GM21360 (cell line): ENCODE results near the gene EEA1.

Experiments used
- ATAC-seq: cut with Tn5 transposase; IDR thresholded peaks from one replicate; pipeline ENCODE4 v1.9.1; 2021; ENCODE audit warnings: mild to moderate bottlenecking, moderate library complexity; ENCODE audit not compliant: unreplicated experiment

The EEA1 gene

GRCh38 chr12:92897844-92898243 lies 31.3 kb downstream of the EEA1 start:
- no peak for ATAC-seq

GRCh38 chr12:92890601-92891106 lies 38.4 kb downstream of the EEA1 start:
- ATAC-seq = no peak

GRCh38 chr12:92886131-92886530 lies 43.0 kb downstream of the EEA1 start:
- ATAC-seq = no peak

- ATAC-seq = no peak
These were observed 49.3 kb downstream of the EEA1 start for GRCh38 chr12:92879698-92880322.

GRCh38 chr12:92877904-92878303 lies 51.2 kb downstream of the EEA1 start:
- ATAC-seq = no peak

DNA sequence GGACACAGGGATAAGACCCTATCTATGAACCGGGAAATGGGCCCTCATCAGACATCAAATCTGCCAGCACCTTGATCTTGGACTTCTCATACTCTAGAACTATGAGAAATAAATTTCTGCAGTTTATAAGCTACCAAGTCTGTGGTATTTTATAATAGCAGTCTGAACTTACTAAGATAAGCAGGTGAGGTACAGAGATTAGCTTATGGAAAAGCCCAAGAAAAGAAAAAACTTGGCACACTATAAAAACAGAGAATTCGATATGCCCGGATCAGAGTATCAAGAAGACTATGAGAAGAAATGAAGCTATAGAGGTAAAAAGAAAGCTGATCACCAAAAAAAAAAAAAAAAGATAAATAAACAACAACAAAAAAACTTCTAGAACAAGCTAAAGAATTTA lies 52.6 kb downstream of the EEA1 start:
- no peak for ATAC-seq

GRCh38 chr12:92871116-92871515 lies 58.0 kb downstream of the EEA1 start:
- no peak for ATAC-seq

DNA sequence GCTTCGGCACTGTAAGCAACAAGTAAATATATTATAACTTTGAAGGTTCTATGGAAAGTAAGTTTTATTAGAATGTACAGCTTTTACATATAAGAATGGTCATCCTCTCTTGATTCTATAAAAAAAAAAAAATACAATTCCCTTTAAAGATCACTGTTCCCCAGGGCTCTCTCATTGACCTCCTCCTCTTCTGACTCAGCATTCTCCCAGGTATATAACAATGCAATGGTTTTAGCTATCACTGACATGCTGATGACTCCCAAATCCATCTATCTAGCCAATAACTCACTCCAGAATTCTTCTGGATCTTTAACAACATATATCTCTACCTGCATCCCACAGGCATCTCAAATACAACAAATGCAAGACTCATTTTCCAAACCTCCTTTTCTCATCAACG lies 62.7 kb downstream of the EEA1 start:
- ATAC-seq = no peak

DNA sequence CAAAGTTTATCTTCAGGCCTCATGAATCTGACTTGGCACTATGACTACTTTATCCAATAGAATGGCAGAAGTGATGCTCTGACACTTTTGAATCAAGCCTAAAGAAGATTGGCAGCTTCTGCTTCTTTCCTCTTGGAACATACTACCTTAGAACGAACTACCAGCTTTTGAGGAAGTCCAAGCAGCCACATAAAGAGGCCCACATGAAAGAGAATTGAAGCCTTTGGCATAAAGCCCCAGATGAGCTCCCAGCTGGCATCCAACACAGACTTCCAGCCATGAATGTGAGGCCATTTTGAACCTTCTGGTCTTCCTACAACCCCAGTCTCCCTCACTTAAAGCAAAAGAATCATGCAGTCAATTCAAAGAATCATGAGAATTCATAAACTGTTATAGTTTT lies 65.8 kb downstream of the EEA1 start:
- ATAC-seq = no peak

- ATAC-seq = no peak
These were observed 67.7 kb downstream of the EEA1 start for GRCh38 chr12:92861381-92861780.

DNA sequence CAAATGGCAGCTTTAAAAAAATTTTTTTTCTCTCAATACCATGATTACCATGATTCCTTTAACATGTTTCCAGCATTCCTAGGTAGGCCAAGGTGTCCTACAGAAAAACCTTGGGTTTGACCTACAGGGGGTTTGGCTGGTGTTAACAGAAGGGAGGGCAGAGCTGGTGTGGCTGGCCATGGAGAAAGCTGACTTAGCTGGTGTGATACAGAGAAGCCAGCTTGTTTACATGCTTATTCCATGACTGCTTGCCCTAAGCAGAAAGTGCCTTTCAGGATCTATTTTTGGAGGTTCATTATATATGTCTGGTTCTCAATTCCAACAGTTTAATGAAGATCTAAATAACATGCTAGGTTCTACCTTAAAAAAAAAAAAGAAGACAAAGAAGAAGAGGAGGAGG lies 68.6 kb downstream of the EEA1 start:
- ATAC-seq = no peak

GRCh38 chr12:92859650-92860386 lies 69.3 kb downstream of the EEA1 start:
- no peak for ATAC-seq

DNA sequence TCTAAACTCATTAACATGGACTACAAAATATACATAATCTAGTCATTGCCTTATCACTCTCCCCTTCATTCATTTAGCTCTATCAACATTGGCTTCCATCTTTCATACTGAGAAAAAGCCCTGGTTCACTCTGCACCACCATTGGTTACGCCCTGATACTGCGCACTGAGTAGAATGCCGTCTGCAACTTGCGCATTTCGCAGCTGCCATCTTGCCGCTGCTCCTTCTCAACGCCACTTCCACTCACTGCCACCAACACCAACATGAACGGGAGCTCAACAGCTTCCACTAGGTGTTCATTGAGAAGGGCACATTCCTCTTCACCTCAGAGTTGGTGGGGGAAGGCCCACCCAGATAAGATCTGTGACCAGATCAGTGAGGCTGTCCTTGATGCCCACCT lies 71.3 kb downstream of the EEA1 start:
- ATAC-seq = no peak

DNA sequence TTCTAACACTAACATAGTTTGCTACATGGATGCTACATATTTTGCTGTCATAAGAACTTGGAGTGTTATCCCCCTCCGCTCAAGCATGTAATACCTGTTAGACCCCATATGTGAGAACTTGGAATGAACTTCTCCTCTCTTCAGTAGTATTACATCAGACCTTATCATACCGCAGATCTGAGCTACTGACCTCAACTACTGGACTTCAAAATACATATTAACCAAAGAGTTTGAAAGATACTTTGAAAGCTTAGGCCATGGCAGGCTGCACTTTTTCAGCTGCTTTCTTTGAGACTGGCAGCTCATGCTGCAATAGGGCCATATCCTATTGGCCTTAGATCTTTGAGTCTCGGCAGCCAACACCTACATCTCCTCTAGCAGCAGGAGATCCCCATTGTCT lies 74.8 kb downstream of the EEA1 start:
- ATAC-seq = no peak

- no peak for ATAC-seq
These were observed 80.4 kb downstream of the EEA1 start for GRCh38 chr12:92848740-92849139.

GRCh38 chr12:92847368-92847767 lies 81.7 kb downstream of the EEA1 start:
- no peak for ATAC-seq

DNA sequence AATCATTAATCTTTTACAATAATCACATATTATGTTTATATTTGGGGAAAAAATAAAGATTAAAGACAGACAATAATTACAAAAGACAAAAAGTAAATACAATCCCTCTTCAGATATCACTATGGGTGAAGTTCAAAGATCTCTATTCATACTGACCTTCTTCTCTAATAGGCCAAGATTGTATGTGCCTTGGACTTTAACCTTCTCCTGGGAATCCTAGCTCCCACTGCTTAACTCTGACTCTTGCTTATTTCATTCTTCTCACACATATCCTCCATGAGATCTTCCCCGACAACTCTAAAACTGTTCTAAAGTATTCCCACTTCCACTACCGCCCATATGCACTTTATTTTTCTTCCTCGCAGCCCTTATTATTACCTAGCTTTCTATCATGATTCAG lies 83.8 kb downstream of the EEA1 start:
- ATAC-seq = no peak

GRCh38 chr12:92844151-92844763 lies 84.8 kb downstream of the EEA1 start:
- ATAC-seq = no peak

DNA sequence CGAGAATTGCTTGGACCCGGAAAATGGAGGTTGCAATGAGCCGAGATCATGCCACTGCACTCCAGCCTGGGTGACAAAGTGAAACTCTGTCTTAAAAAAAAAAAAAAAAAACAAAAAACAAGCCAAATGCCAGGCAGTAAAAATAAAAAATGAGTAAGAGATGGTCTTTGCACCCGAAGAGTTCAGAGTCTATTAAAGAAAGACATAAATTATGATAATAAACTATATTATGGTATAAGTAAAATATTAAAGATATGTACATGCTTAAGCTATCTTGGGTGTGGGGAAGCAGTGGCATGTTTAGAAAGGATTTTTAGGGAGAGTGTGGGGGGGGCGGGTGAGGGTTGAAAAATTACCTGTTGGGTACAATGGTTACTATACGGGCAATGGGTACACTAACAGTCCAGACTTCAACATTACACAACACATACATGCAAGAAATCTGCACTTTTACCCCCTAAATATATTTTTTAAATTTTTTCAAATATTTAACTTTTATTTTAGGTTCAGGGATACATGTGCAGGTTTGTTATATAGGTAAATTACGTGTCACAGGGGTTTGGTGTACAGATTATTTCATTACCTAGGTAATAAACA lies 99.3 kb downstream of the EEA1 start:
- ATAC-seq = no peak

DNA sequence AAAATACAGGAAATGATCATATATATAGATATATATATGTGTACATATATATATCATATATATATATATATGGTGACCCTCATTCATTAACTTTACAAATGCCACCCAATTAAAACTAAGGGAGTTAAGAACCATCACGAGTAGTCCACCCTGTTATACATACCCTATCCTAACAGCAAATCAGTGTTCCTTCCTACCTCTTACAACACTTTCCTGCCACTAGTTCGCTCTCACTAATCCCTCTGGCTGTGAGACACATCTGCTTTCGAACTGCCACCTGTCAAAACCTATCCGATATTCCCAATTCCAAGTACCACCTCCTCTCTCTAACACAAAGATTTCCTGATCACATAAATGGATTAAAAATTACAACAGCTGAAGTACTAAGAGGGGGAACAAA lies 100.5 kb downstream of the EEA1 start:
- ATAC-seq = no peak

DNA sequence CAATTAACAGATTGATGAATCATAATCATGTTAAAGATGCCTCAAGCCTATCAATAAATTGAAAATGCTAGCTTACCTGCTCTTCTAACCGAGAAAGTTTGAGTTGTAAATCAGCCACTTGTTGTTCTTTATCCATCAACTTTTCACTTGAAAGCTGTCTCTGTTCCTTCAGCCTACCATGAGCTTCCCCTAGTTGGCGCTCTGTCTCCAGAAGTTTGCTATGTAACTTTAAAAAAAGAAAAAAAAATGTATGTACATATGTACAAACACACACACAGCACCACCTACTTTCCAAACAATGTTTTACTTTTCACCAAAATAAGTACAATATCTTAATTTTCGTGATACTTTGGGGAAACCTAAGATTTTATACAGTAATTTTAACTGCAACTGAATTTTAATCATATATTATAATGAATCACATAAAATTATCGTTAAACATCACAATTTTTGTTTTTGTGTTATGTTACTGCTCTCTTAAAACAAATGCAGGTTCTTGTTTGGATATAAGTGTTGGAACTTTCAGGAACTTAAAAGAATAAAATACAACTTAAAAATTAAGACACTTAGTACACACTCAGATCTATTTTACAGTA lies 101.2 kb downstream of the EEA1 start:
- no peak for ATAC-seq
